ENCODE measurements around the gene THSD8.

The THSD8 gene
- 0 to 0.06 (median 0) reads per million in 18 experiments for total RNA-seq

GRCh38 chr19:12801466-12802266, at the start of gene THSD8, which contains the start of gene PRDX2:
THSD8 (plus strand) TSS chr19:12802069; CDS start chr19:12802072, 3 bp downstream.
PRDX2 (minus strand) TSS chr19:12801800; CDS start chr19:12801261, 539 bp downstream.
- DNase-seq = peak; percentile 13 to 45

- DNase-seq = no peak
Observed at GRCh38 chr19:12754465-12755196, 47.2 kb upstream of the THSD8 start.

- no peak for DNase-seq
Observed at GRCh38 chr19:12756150-12756883, 45.6 kb upstream of the THSD8 start.

GRCh38 chr19:12757544-12758274, 44.2 kb upstream of the THSD8 start:
- DNase-seq = peak; percentile 78 to 79

GRCh38 chr19:12759686-12760085, 42.2 kb upstream of the THSD8 start:
- DNase-seq = no peak

- no peak for DNase-seq
Observed at GRCh38 chr19:12763100-12763499, 38.8 kb upstream of the THSD8 start.

GRCh38 chr19:12764698-12765097, 37.2 kb upstream of the THSD8 start:
- DNase-seq = no peak

GRCh38 chr19:12766051-12766521, 35.8 kb upstream of the THSD8 start:
- peak; percentile 66 to 82 for DNase-seq

GRCh38 chr19:12767150-12767549, 34.7 kb upstream of the THSD8 start:
- no peak for DNase-seq

- DNase-seq = no peak
Observed at GRCh38 chr19:12767666-12768065, 34.2 kb upstream of the THSD8 start.

- DNase-seq = peak in 1 of 2 donors; percentile 21
Observed at GRCh38 chr19:12769689-12770088, 32.2 kb upstream of the THSD8 start.

GRCh38 chr19:12770922-12771321, 30.9 kb upstream of the THSD8 start:
- DNase-seq = no peak

- DNase-seq = no peak
Observed at GRCh38 chr19:12772323-12772722, 29.5 kb upstream of the THSD8 start.

- DNase-seq = peak in 1 of 2 donors; percentile 9
Observed at GRCh38 chr19:12773571-12773970, 28.3 kb upstream of the THSD8 start.

GRCh38 chr19:12774588-12775555, 27.0 kb upstream of the THSD8 start, which contains the start of gene HOOK2:
HOOK2 (minus strand) TSS chr19:12775552; CDS start chr19:12775449, 103 bp downstream.
- DNase-seq = no peak

GRCh38 chr19:12777217-12778016, 24.5 kb upstream of the THSD8 start:
- peak; percentile 77 to 78 for DNase-seq

- peak; percentile 49 to 58 for DNase-seq
Observed at GRCh38 chr19:12778017-12778904, 23.6 kb upstream of the THSD8 start.

GRCh38 chr19:12778905-12779161, 23.0 kb upstream of the THSD8 start:
- no peak for DNase-seq

All from inflammatory macrophage (primary cell).